Ovary (tissue), 9 donors: ENCODE data around the gene USF1. TPM values are rescaled to one million over a fixed set of nuclear protein-coding genes. Genes with fewer than 3 reads are reported as not detected.

Experiments
- DNase-seq, 5 donors: peaks; one replicate each; pipeline ENCODE4 v3.0.0-alpha.2; 2019 to 2020
- H3K27ac ChIP-seq, 2 donors: fragments of 200-600 bp; one replicate each; pipeline versions ENCODE4 v1.5.1 to v1.8.0; 2019 to 2022
- H3K27me3 ChIP-seq: fragments of 200-600 bp; one replicate; pipeline ENCODE4 v1.8.0; 2022
- H3K36me3 ChIP-seq: fragments of 200-600 bp; sonication (generic); one replicate; pipeline ENCODE4 v1.5.1; 2019
- H3K4me1 ChIP-seq: one replicate; pipeline ENCODE4 v1.8.1; 2013; ENCODE audit warnings: mild to moderate bottlenecking, moderate library complexity; ENCODE audit not compliant: insufficient read depth
- H3K4me3 ChIP-seq: fragments of 200-600 bp; sonication (generic); one replicate; pipeline ENCODE4 v1.5.1; 2017
- H3K9me3 ChIP-seq, 2 donors: fragments of 200-600 bp in 1 of 2; sonication (generic) in 1 of 2; one replicate each; pipeline versions ENCODE4 v1.5.1 to v1.8.1; 2013 to 2019; ENCODE audit warnings: mild to moderate bottlenecking in 1 of 2, moderate library complexity in 1 of 2
- CTCF ChIP-seq, 3 donors: fragments of 450-650 bp in 2 of 3; fragments of 200-600 bp in 1 of 3; IDR thresholded peaks; one replicate each; pipeline versions ENCODE4 v1.5.1 to v1.8.0; 2016 to 2022; ENCODE audit warnings: antibody characterized with exemption in 3 of 3, mild to moderate bottlenecking in 1 of 3
- EP300 ChIP-seq: sonication (generic); formaldehyde crosslinking; IDR thresholded peaks from one replicate; pipeline ENCODE4 v1.6.1; 2017; ENCODE audit warnings: antibody characterized with exemption
- POLR2A ChIP-seq: fragments of 450-650 bp; IDR thresholded peaks from one replicate; pipeline ENCODE4 v1.6.1; 2017; ENCODE audit warnings: antibody characterized with exemption, mild to moderate bottlenecking, moderate library complexity
- WGBS, 3 donors: extraction: QIAGEN DNeasy Blood & Tissue Kit in 1 of 3; methylation state at CpG; one replicate each; pipeline versions ENCODE4 v1.1.5 to v1.1.7; 2013 to 2017; 5-methylcytosine and 5-hydroxymethylcytosine counted together
- intact Hi-C, 4 donors: fragments of 100-400 bp; cut with DNase I; formaldehyde crosslinking; loops; one replicate each; pipeline versions ENCODE4 v1.11.0 to v1.15.1; 2022 to 2023
- polyA plus RNA-seq, 2 donors: library from polyadenylated mRNA; stranded (reverse); fragments of 200-250 nt in 1 of 2; fragments of 350-450 nt in 1 of 2; fragmentation: Illumina TruSeq in 1 of 2; extraction: RNeasy Lipid Tissue Mini Kit (QIAGEN cat#74804) in 1 of 2; gene quantifications; one replicate each; pipeline ENCODE4 v1.2.3, GENCODE V29; 2013 to 2014
- total RNA-seq, 7 donors: library from RNA; depleted of rRNA in 2 of 7; stranded (reverse); fragments of >200 nt in 2 of 7; fragmentation: NEBNext Ultra II Directional in 3 of 7; extraction: Animal tissue kit (Norgen Biotek cat#: 25700) in 3 of 7; gene quantifications; one replicate each; pipeline versions ENCODE4 v1.1.0 to v1.2.4, GENCODE V29; 2016 to 2023
- donor health status: DM: no; HTN: no; CAD: no; lungs with moderate emphysema.
- donor health status: DM: no; HTN: no; CAD: no.
- donor health status: Bipolar disorder and iron deficiency.
- donor health status: DM: yes; HTN: yes; CAD: no.
- donor health status: DM: no; HTN: no; CAD: no.
- donor health status: DM: yes; HTN: yes; CAD: no.

USF1 gene
- total and polyA plus RNA-seq, 9 donors = 28.1 to 54.8 (median 44.0) TPM

- H3K27ac ChIP-seq = no peak overlapping the region
- no peaks in the 10 kb centered on the region for H3K4me1 ChIP-seq
- H3K9me3 ChIP-seq = no peaks in the 10 kb centered on the region
- no peaks in the 10 kb centered on the region for H3K27me3 ChIP-seq
- WGBS, 3 donors = 43 to 71% (median 56%) methylated on average over 6 of the region's 6 CpGs
- no peaks in the 10 kb centered on the region for H3K36me3 ChIP-seq
- TF ChIP-seq CTCF (IDR thresholded peaks at IDR 0.05) = no peak
- TF ChIP-seq POLR2A = no peak
- TF ChIP-seq EP300 = no peak
- no peak for DNase-seq
- no peak overlapping the region for H3K4me3 ChIP-seq
- intact Hi-C loops = no loop called here
Measured at GRCh38 chr1:161059293-161059692, 13.5 kb upstream of the USF1 start.

- 75 to 90% (median 78%) methylated on average over 7 of the region's 7 CpGs for WGBS, 3 donors
- DNase-seq = no peak
Measured at GRCh38 chr1:161054805-161055204, 9.0 kb upstream of the USF1 start.

GRCh38 chr1:161054232-161054631 lies 8.5 kb upstream of the USF1 start:
- Histone ChIP-seq H3K27ac (no peak overlapping the region), H3K36me3 (no peaks in the 10 kb centered on the region), H3K4me3 (no peak overlapping the region), H3K27me3 (no peaks in the 10 kb centered on the region), H3K9me3 (no peaks in the 10 kb centered on the region), H3K4me1 (no peaks in the 10 kb centered on the region)
- DNase-seq = no peak
- no peak for TF ChIP-seq POLR2A
- TF ChIP-seq EP300 = no peak
- no peak for TF ChIP-seq CTCF (IDR thresholded peaks at IDR 0.05)
- intact Hi-C loops = no loop called here
- WGBS, 3 donors = 79 to 82% (median 79%) methylated on average over 3 to 4 of the region's 4 CpGs

More at GRCh38 chr1:161054805-161055204, 9.0 kb upstream of the USF1 start:
- Histone ChIP-seq H3K27ac (no peak overlapping the region), H3K9me3 (no peaks in the 10 kb centered on the region), H3K36me3 (no peaks in the 10 kb centered on the region), H3K27me3 (no peaks in the 10 kb centered on the region), H3K4me3 (no peak overlapping the region), H3K4me1 (no peaks in the 10 kb centered on the region)
- TF ChIP-seq CTCF (IDR thresholded peaks at IDR 0.05) (no peak), EP300 (no peak), POLR2A (no peak)
- intact Hi-C loops = no loop called here

GRCh38 chr1:161052899-161053298 lies 7.1 kb upstream of the USF1 start:
- Histone ChIP-seq H3K4me1 (no peaks in the 10 kb centered on the region), H3K9me3 (peaks cover 0 to 4% of the 10 kb centered on the region in 2 donors), H3K4me3 (no peak overlapping the region), H3K27me3 (no peaks in the 10 kb centered on the region), H3K27ac (no peak overlapping the region), H3K36me3 (no peaks in the 10 kb centered on the region)
- TF ChIP-seq EP300 = no peak
- TF ChIP-seq POLR2A = no peak
- no peak for TF ChIP-seq CTCF (IDR thresholded peaks at IDR 0.05)
- intact Hi-C loops = no loop called here
- DNase-seq = no peak
- WGBS, 3 donors = 61 to 70% (median 69%) methylated on average over 3 of the region's 3 CpGs
